Stimulated activated memory B cell treated with anti-CD40 and anti-IgM and Interleukin-4, amounts not matched to agents 10 μg/mL and 1 μg/mL and 100 μg/mL, for 72 hours (primary cell): ENCODE results near the gene MYCBP2.
"Not testable (repeated sequence)": the region's sequence is repeated elsewhere in the genome, so short reads cannot be mapped to it uniquely, and the experiment has no call there.

Source experiments
- ATAC-seq: fragments of 150-1000 bp; cut with Tn5 transposase; 2 replicates; pipeline ENCODE4 v1.10.0; 2021
- H3K27ac Mint-ChIP-seq: one replicate; pipeline ENCODE4 v1.8.0; 2022; ENCODE audit warnings: mild to moderate bottlenecking, mixed read lengths
- H3K27me3 Mint-ChIP-seq: one replicate; pipeline ENCODE4 v1.8.0; 2022; ENCODE audit warnings: mixed read lengths
- H3K36me3 Mint-ChIP-seq: one replicate; pipeline ENCODE4 v1.8.0; 2022; ENCODE audit warnings: mixed read lengths
- H3K4me1 Mint-ChIP-seq: one replicate; pipeline ENCODE4 v1.8.0; 2022; ENCODE audit warnings: mixed read lengths
- H3K4me3 Mint-ChIP-seq: one replicate; pipeline ENCODE4 v1.8.0; 2022; ENCODE audit warnings: mild to moderate bottlenecking, moderate library complexity, mixed read lengths
- H3K9me3 Mint-ChIP-seq: one replicate; pipeline ENCODE4 v1.8.0; 2022; ENCODE audit warnings: mixed read lengths

Gene MYCBP2

DNA sequence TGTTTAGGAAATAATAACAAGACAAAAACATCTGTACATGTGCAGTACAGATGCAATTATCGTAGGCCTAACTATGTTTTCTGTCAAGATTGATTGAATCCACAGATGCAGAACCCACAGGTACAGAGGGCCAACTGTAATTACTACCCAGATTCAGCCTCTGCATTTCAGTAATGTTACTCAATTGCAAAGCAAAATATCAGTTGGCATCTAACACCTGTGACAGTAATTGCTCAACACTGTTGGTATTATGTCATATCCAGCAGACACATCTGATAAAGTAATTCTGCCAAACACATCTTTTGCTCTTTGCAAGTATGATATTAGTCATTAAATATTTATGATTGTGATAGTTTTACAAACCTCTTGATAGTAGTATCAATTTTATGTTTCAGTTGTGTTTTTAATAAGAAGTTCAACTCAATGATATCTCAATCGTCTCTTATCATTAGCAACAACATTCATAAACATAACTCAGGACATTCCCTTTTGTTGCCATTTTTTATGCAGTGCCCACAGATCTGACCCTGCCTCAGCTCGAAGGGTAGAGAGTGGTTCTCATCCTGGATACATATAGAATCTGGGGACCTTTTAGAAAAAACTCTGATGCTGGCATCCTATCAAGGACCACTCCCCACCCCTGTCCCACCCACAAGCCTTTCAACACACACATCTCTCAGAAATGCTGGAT is 104.7 kb downstream of the MYCBP2 start:
- Mint-ChIP-seq H3K4me3 (no peak overlapping the region), H3K9me3 (no peaks in the 10 kb centered on the region), H3K27ac (no peak overlapping the region), H3K36me3 (peaks cover 35% of the 10 kb centered on the region), H3K27me3 (no peaks in the 10 kb centered on the region), H3K4me1 (no peaks in the 10 kb centered on the region)
- ATAC-seq: no peak

DNA sequence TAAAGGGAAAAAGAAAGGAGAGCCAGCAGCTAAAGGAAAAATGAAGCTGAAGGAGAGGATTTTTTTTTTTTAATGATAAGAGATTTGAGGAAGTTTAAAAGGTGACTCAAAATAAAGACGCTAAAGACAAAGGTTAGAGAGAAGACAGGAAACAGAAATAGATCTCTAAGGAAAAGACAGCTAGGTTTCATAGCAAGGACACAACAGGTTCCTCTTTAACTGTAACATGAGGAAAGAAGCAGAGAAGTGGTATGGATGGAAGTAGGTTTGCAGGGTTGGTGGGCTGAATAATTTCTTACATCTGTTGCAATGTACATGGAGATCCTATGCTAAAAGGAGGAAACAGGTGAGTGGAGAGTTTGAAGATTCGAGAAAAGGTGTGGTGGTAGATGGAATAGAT is 107.5 kb downstream of the MYCBP2 start:
- Mint-ChIP-seq H3K27ac (no peak overlapping the region), H3K9me3 (no peaks in the 10 kb centered on the region), H3K36me3 (peaks cover 52% of the 10 kb centered on the region), H3K4me3 (no peak overlapping the region), H3K27me3 (no peaks in the 10 kb centered on the region), H3K4me1 (no peaks in the 10 kb centered on the region)
- ATAC-seq: no peak

DNA sequence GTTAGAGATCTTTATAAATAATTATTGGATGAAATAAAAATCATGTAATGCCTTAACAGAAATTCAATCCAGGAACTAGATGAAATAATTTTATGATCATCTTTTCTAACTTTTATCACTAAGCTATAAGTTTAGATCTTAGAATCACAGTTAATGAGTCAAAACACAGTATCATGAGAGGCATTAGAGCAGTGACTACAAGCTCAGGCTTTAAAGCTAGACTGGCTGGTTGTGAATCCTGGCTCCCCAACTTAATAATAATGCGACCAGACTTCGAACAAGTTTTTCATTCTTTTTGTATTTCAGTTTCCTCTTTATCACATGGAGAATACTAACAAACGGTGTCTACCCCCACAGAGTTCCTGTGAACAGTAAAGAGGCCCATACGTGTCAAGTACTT is 108.6 kb downstream of the MYCBP2 start:
- Mint-ChIP-seq H3K4me3 (no peak overlapping the region), H3K27ac (no peak overlapping the region), H3K9me3 (no peaks in the 10 kb centered on the region), H3K36me3 (peaks cover 58% of the 10 kb centered on the region), H3K27me3 (no peaks in the 10 kb centered on the region), H3K4me1 (no peaks in the 10 kb centered on the region)
- ATAC-seq: no peak

DNA sequence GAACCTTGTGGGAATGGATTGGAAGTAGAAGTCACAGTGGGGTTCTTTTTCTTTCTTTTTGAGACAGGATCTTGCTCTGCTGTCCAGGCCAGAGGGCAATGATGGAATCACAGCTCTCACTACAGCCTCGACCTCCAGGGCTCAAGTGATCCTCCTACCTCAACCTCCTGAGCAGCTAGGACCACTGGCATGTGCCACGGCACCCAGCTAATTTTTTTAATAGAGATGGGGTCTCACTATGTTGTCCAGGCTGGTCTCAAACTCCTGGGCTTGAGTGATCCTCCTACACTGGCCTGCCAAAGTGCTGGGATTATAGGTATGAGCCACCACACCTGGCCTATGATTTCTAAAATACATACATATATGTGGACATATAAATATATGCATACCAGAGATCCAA is 111.4 kb downstream of the MYCBP2 start:
- Mint-ChIP-seq H3K4me1 (no peaks in the 10 kb centered on the region), H3K27me3 (no peaks in the 10 kb centered on the region), H3K9me3 (no peaks in the 10 kb centered on the region), H3K27ac (no peak overlapping the region), H3K4me3 (no peak overlapping the region), H3K36me3 (peaks cover 54% of the 10 kb centered on the region)
- no peak for ATAC-seq

DNA sequence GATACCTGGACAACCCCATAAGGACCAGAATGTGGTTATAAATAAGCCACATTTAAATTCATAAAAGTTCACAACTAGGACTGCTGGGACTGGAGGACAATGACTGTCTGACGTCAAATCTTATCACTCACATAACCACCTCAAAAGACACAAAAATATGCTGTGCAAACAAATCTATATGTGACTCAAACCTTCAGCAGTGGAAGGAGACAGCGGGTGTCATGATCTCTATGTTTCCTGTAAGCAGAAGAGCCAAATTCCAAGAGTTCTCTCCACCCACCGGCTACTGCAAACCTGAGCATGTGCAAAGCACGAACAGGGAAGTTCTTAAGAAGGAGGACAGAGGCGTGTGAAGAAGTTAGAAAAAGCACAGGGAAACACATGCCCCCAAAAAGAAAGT is 113.2 kb downstream of the MYCBP2 start:
- no peak for ATAC-seq
- Mint-ChIP-seq H3K9me3 (no peaks in the 10 kb centered on the region), H3K4me3 (no peak overlapping the region), H3K36me3 (peaks cover 63% of the 10 kb centered on the region), H3K27me3 (no peaks in the 10 kb centered on the region), H3K4me1 (no peaks in the 10 kb centered on the region), H3K27ac (no peak overlapping the region)

DNA sequence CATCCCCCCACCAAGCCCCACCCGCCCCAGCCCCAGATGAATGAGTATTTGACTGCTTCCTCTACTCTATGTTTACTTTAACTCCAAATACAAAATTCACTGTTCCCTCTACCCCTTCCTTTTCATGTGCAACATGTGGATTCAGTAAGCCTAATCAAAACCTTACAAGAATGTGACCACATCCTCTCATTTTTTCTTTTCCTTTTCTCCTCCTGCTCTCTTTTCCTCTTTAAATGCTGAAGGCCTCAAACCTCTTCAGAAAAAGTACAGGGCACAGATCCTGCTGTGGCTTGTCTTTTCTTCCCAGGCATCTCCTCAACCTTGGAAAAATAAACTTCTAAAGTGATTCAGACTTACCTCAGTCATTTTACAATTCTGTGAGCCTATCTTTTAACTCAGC is 119.0 kb downstream of the MYCBP2 start:
- H3K27me3 Mint-ChIP-seq: no peaks in the 10 kb centered on the region
- no peak for ATAC-seq
- H3K36me3 Mint-ChIP-seq: peaks cover 42% of the 10 kb centered on the region
- peak overlapping the region; percentile 48 for H3K27ac Mint-ChIP-seq
- peaks cover 6% of the 10 kb centered on the region for H3K4me1 Mint-ChIP-seq
- H3K9me3 Mint-ChIP-seq: peaks cover 6% of the 10 kb centered on the region
- H3K4me3 Mint-ChIP-seq: no peak overlapping the region

DNA sequence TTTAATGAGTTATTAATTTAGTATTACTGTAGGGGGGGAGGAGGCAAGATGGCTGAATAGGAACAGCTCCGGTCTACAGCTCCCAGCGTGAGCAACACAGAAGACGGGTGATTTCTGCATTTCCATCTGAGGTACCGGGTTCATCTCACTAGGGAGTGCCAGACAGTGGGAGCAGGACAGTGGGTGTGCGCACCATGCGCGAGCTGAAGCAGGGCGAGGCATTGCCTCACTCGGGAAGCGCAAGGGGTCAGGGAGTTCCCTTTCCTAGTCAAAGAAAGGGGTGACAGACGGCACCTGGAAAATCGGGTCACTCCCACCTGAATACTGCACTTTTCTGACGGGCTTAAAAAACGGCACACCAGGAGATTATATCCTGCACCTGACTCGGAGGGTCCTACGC is 127.9 kb downstream of the MYCBP2 start:
- peaks cover 41% of the 10 kb centered on the region for H3K36me3 Mint-ChIP-seq

DNA sequence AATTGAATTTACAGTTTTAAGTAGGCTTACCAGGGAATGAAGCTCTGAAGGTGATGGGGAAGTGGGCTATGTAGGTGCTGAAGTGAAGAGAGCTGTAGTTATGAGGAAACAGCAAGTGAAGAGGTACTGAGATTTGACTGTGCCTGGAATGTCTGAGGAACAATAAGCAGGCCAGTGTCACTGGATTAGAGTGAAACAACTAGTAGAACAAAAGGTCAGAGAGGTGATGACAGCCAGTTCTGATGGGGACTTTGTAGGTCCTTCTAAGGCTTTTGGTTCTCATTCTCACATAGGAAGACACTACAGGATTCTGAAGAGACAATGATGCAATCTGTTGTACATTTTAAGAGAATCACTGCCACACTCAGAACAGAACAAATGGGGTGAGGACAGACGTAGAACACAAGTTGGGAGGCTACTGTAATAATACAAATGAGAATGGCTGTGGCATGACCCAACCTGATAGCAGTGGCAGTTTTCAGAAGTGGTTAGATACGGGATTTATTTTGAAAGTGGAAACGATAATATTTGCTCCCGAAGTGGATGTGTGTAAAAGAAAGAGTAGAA is 130.8 kb downstream of the MYCBP2 start:
- ATAC-seq: no peak
- Mint-ChIP-seq H3K9me3 (no peaks in the 10 kb centered on the region), H3K4me3 (no peak overlapping the region), H3K27ac (no peak overlapping the region), H3K4me1 (no peaks in the 10 kb centered on the region), H3K36me3 (peaks cover 46% of the 10 kb centered on the region), H3K27me3 (no peaks in the 10 kb centered on the region)

More for the DNA sequence above, 127.9 kb downstream of the MYCBP2 start:
- H3K4me3 Mint-ChIP-seq, H3K27me3 Mint-ChIP-seq, H3K9me3 Mint-ChIP-seq, H3K27ac Mint-ChIP-seq, H3K4me1 Mint-ChIP-seq, ATAC-seq: not testable (repeated sequence)

DNA sequence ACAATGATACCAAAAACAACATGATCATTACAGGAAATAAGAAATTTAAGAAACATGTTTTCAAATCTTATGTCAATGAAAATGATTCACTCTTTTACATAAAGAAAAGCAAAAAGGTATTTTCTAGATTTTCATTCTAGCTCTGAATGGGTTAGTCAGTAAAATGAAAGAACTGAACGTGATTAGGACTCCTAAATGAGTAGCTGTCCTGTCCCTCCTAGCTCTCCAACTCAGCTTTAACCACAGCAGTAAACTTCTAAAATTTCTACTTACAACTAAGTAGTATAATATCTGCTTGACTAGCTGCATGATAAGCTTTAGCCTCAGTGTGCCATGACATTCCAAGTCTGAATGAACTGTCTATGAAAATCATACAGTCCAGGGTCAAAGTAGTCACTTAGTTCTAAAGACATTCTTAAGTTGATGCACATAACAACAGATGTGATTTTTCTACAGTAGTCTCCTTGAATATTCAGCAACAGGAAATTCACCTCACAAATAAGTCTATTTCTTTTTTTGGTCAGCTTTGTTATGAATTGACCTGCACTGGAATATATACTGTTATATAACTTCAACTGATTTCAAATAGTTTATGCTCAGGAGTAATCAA is 136.4 kb downstream of the MYCBP2 start:
- Mint-ChIP-seq H3K27me3 (no peaks in the 10 kb centered on the region), H3K36me3 (peaks cover 47% of the 10 kb centered on the region), H3K27ac (no peak overlapping the region), H3K4me3 (no peak overlapping the region), H3K4me1 (peaks cover 6% of the 10 kb centered on the region), H3K9me3 (no peaks in the 10 kb centered on the region)
- no peak for ATAC-seq

DNA sequence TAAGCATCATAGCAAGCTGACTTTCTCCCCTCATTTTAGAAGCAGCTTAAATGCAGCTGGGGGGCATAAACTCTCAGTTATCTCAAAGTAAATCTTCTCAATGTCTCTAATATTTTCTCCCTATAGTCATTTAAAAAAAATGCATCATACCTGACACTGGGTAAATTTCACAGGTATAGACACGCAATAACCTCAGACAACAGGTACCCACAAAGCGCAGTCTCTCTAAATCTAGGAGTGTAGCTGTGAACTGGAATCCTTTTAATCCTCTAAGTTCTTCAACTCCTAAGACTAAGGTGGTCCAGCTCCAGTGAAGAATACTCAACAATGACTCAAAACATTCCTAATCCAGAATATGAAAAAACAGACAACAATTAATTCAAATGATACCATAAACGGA is 141.2 kb downstream of the MYCBP2 start:
- peak overlapping the region; percentile 75 for H3K27ac Mint-ChIP-seq
- no peak overlapping the region for H3K4me3 Mint-ChIP-seq
- H3K36me3 Mint-ChIP-seq: peaks cover 34% of the 10 kb centered on the region
- H3K9me3 Mint-ChIP-seq: no peaks in the 10 kb centered on the region
- H3K27me3 Mint-ChIP-seq: no peaks in the 10 kb centered on the region
- H3K4me1 Mint-ChIP-seq: peaks cover 23% of the 10 kb centered on the region
- ATAC-seq: no peak

DNA sequence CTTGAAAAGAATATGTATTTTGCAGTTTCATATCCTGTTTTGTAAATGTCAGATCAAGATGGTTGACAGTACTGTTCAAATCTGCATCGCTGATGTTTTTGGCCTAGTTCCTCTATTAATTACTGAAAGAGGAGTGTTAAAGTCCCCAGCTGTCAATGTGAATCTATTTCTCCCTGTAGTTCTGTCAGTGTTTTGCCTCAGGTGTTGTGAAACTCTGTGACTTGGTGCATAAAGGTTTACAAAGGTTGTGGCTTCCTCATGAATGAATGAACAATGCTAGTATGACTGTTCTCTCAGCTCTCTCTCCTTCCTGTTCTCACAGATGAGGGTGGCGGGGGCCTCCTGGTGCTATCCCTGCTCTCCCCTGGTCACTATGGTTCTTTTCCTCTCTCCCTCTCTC is 142.4 kb downstream of the MYCBP2 start:
- Mint-ChIP-seq H3K36me3 (peaks cover 40% of the 10 kb centered on the region), H3K27ac (peak overlapping the region; percentile 75)

DNA sequence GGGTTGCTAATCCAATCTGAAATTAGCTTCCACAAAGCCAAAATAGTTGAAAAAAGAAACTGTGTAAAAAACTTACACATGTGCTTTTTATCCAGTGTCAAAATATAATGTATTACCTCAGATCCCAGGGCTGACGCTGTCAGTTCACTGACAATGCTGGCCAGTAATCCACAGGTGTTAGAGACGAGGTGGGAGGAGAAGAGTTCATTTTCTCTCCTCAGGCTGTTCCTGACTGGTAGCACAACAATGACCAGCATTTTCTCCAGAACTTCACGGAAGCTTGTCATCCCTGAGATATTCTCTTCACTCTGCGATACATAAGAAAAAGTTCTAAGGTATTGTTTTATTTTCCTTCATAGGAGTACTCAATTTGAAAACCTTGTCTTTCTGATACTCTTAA is 146.9 kb downstream of the MYCBP2 start:
- H3K36me3 Mint-ChIP-seq: peaks cover 35% of the 10 kb centered on the region
- no peaks in the 10 kb centered on the region for H3K27me3 Mint-ChIP-seq
- H3K9me3 Mint-ChIP-seq: no peaks in the 10 kb centered on the region
- no peak overlapping the region for H3K4me3 Mint-ChIP-seq
- peaks cover 15% of the 10 kb centered on the region for H3K4me1 Mint-ChIP-seq
- ATAC-seq: no peak
- peak overlapping the region; percentile 46 for H3K27ac Mint-ChIP-seq

More for the DNA sequence above, 142.4 kb downstream of the MYCBP2 start:
- Mint-ChIP-seq H3K4me1 (peaks cover 23% of the 10 kb centered on the region), H3K9me3 (no peaks in the 10 kb centered on the region), H3K27me3 (no peaks in the 10 kb centered on the region), H3K4me3 (peak overlapping the region; percentile 8)
- ATAC-seq: peak; percentile 99

DNA sequence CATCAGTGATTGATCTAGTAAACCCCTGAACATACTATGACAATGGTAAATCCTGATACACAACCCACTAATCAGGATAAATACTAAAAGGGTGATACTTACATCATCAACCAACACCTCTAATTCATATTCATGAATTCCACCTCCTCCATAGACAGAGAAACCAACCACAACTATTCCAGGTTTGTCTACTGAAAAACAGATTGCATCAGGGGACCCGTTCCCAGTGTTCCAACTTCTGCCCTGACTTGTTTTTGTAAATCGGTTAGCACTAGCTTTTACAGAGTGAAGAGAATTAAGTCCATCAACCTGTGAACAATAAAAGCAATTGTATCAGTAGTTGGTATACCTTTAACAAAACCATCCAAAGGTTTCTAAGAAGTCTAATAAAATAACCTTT is 149.2 kb downstream of the MYCBP2 start:
- Mint-ChIP-seq H3K27me3 (no peaks in the 10 kb centered on the region), H3K9me3 (no peaks in the 10 kb centered on the region), H3K4me3 (no peak overlapping the region), H3K27ac (no peak overlapping the region), H3K36me3 (peaks cover 31% of the 10 kb centered on the region), H3K4me1 (no peaks in the 10 kb centered on the region)
- no peak for ATAC-seq

DNA sequence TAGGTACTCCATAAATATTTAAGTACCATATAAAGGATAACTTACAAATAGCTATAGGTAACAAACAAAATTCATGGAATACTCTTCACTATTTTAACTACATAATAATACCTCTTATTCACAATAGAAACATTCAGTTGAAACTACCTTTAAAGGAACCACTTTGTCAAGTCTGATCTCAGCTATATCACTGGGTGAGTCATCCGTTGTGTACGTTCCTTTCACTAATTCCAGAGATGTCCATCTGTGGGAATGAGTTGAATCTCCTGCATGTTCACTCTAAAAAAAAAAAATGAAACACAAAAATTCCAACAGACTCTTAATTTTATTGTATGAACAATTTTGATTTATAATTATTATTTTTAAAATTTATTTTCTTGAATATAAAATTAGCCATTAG is 150.5 kb downstream of the MYCBP2 start:
- peaks cover 38% of the 10 kb centered on the region for H3K36me3 Mint-ChIP-seq
- no peak overlapping the region for H3K27ac Mint-ChIP-seq
- no peak for ATAC-seq
- H3K4me1 Mint-ChIP-seq: no peaks in the 10 kb centered on the region
- H3K9me3 Mint-ChIP-seq: no peaks in the 10 kb centered on the region
- no peak overlapping the region for H3K4me3 Mint-ChIP-seq
- no peaks in the 10 kb centered on the region for H3K27me3 Mint-ChIP-seq

DNA sequence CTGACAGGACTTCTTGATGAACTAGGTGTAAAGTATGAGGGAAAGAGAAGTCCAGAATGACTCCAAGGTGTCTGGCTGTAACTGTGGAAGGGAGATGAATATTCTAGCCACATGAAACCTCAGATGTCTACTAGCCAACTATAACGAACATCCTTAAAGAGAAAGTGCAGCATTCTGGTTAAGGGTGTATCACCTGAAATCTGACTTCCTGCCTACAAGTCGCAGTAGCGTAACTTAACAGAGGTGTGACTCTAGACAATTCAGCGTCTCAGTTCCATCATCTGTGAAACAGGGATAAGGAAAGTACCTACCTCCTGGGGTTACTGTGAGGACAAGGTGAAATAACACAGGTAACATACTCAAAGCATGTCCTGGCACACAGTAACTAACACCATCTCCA is 154.2 kb downstream of the MYCBP2 start:
- Mint-ChIP-seq H3K4me1 (no peaks in the 10 kb centered on the region), H3K27me3 (no peaks in the 10 kb centered on the region), H3K36me3 (peaks cover 40% of the 10 kb centered on the region), H3K27ac (no peak overlapping the region), H3K4me3 (no peak overlapping the region), H3K9me3 (no peaks in the 10 kb centered on the region)
- ATAC-seq: no peak

DNA sequence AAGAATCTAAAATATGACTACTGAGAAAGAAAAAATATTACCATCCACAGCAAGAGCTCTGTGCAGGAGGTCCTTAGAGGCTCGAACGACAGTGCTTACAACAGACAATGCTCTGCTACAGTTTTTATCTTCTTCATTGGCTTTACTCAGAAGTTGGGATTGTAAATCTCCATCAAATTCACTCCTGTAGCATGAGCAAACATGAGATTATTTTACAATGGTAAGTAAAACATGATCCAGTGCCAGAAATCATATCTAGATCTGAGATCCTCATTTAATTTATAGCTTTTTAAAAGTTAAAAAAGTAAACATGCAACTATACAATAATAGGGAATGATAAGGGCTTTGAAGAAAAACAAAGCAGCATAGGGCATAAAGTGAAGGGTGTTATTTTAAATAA is 155.4 kb downstream of the MYCBP2 start:
- no peak for ATAC-seq
- H3K36me3 Mint-ChIP-seq: peaks cover 45% of the 10 kb centered on the region
- H3K27ac Mint-ChIP-seq: no peak overlapping the region
- no peaks in the 10 kb centered on the region for H3K4me1 Mint-ChIP-seq
- no peaks in the 10 kb centered on the region for H3K27me3 Mint-ChIP-seq
- no peaks in the 10 kb centered on the region for H3K9me3 Mint-ChIP-seq
- no peak overlapping the region for H3K4me3 Mint-ChIP-seq
